HepG2 (cell line): Measurements from ENCODE around the gene MEI1. TPM values are rescaled to one million over a fixed set of nuclear protein-coding genes. Genes with fewer than 3 reads are reported as not detected.

Experiments
- ATAC-seq: fragments of 200-7000 bp; cut with Tn5 transposase; 3 replicates; pipeline ENCODE4 v1.9.1; 2020; ENCODE audit warnings: mild to moderate bottlenecking, moderate library complexity
- BruUV-seq: library from RNA; stranded (reverse); fragments of 400-500 nt; replicated peaks from 2 replicates; lab custom pipeline; 2021; lab: Mats Ljungman, UMichigan
- CTCF ChIA-PET: fragments of 300-600 bp; formaldehyde crosslinking; extraction: SDS; loops from one replicate; lab custom pipeline; 2021; ENCODE audit warnings: low total read pairs, inconsistent platforms, low intra/inter-chr PET ratio; lab: Yijun Ruan, JAX
- POLR2A ChIA-PET: fragments of 350-600 bp; sonication (Branson Sonifier 250); formaldehyde crosslinking; loops from one replicate; lab custom pipeline; 2020; ENCODE audit warnings: antibody characterized with exemption, inconsistent platforms; lab: Yijun Ruan, JAX
- DNase-seq: peaks from one replicate; pipeline ENCODE4 v3.0.0-alpha.2; 2015; ENCODE audit warnings: low spot score
- FAIRE-seq: peaks from 3 replicates; lab custom pipeline; 2011; peaks lifted over from hg19 to GRCh38; lab: Jason Lieb, UNC
- H2AFZ ChIP-seq: one replicate; pipeline ENCODE4 v1.6.1; 2011; ENCODE audit warnings: low read length, inconsistent platforms
- H3K27ac ChIP-seq: fragments of 300-600 bp; 3 replicates; pipeline ENCODE4 v1.8.0; 2011; ENCODE audit warnings: mixed run types, mild to moderate bottlenecking, mixed read lengths, low read length, inconsistent platforms; ENCODE audit not compliant: insufficient read depth; ENCODE audit errors: extremely low read length
- H3K27me3 ChIP-seq, 2 experiments: fragments of 200-600 bp in 1 of 2; 2 replicates in 1 of 2; 3 replicates in 1 of 2; pipeline versions ENCODE4 v1.6.0 to v1.8.0; 2011; ENCODE audit warnings: low read length in 2 of 2, mild to moderate bottlenecking in 2 of 2, moderate library complexity in 2 of 2, inconsistent platforms in 1 of 2; ENCODE audit not compliant: insufficient read depth in 2 of 2, control insufficient read depth in 1 of 2
- H3K36me3 ChIP-seq, 2 experiments: fragments of 200-600 bp in 1 of 2; replicated peaks in 1 of 2; 2 replicates in 1 of 2; 3 replicates in 1 of 2; pipeline versions ENCODE4 v1.5.1 to v1.8.0; 2011; ENCODE audit warnings: low read length in 2 of 2, inconsistent platforms in 1 of 2; ENCODE audit not compliant: insufficient read depth in 2 of 2, control insufficient read depth in 1 of 2
- H3K4me1 ChIP-seq: 2 replicates; pipeline ENCODE4 v1.5.1; 2012; ENCODE audit warnings: low read length, inconsistent platforms; ENCODE audit not compliant: insufficient read depth
- H3K4me2 ChIP-seq: 2 replicates; pipeline ENCODE4 v1.6.0; 2011; ENCODE audit warnings: low read depth, low read length, inconsistent platforms
- H3K4me3 ChIP-seq, 3 experiments: fragments of 200-600 bp in 1 of 3; sonication (generic), shearing (Covaris generic) in 1 of 3; replicated peaks in 1 of 3; 2 replicates each; pipeline ENCODE4 v1.5.1; 2011 to 2016; ENCODE audit warnings: low read length in 3 of 3, inconsistent platforms in 2 of 3, low read depth in 2 of 3, mild to moderate bottlenecking in 2 of 3, control low read depth in 1 of 3, mixed read lengths in 1 of 3; ENCODE audit not compliant: insufficient read depth in 1 of 3
- H3K79me2 ChIP-seq: one replicate; pipeline ENCODE4 v1.6.1; 2011; ENCODE audit warnings: low read length, inconsistent platforms; ENCODE audit not compliant: insufficient read depth
- H3K9ac ChIP-seq: 2 replicates; pipeline ENCODE4 v1.6.0; 2011; ENCODE audit warnings: mild to moderate bottlenecking, low read depth, low read length, inconsistent platforms; ENCODE audit not compliant: insufficient read depth
- H3K9me3 ChIP-seq: 2 replicates; pipeline ENCODE4 v1.5.1; 2012; ENCODE audit warnings: mild to moderate bottlenecking, low read length
- H4K20me1 ChIP-seq: 2 replicates; pipeline ENCODE4 v1.6.0; 2011; ENCODE audit warnings: inconsistent platforms, mild to moderate bottlenecking, low read length, moderate library complexity; ENCODE audit not compliant: insufficient read depth
- FUBP1 ChIP-seq: sonication (generic); formaldehyde crosslinking; IDR thresholded peaks from 2 replicates; pipeline ENCODE4 v1.5.1; 2020; ENCODE audit warnings: missing genetic modification reagents, mild to moderate bottlenecking, borderline replicate concordance
- MED13 ChIP-seq: sonication (generic); formaldehyde crosslinking; IDR thresholded peaks from 2 replicates; pipeline ENCODE4 v1.5.0; 2020; ENCODE audit warnings: missing genetic modification reagents
- NFYB ChIP-seq: sonication (generic); formaldehyde crosslinking; IDR thresholded peaks from 2 replicates; pipeline ENCODE4 v1.4.0; 2020; ENCODE audit warnings: missing genetic modification reagents
- SAP130 ChIP-seq: IDR thresholded peaks from 2 replicates; pipeline ENCODE4 v1.6.1; 2016; ENCODE audit warnings: low read depth
- TMF1 ChIP-seq: sonication (generic); formaldehyde crosslinking; IDR thresholded peaks from 2 replicates; pipeline ENCODE4 v1.8.1; 2022; ENCODE audit warnings: low read depth, missing genetic modification reagents
- ZNF670 ChIP-seq: sonication (generic); formaldehyde crosslinking; IDR thresholded peaks from 2 replicates; pipeline ENCODE4 v1.8.0; 2022; ENCODE audit warnings: mild to moderate bottlenecking, missing genetic modification reagents, borderline replicate concordance
- whole genome bisulfite sequencing: methylation state at CpG from one replicate; pipeline ENCODE4 v1.1.6; 2017; ENCODE audit warnings: low lambda C conversion rate; 5-methylcytosine and 5-hydroxymethylcytosine counted together
- in situ Hi-C: cut with HindIII; loops from 2 replicates; pipeline ENCODE4 v1.10.0; 2017; ENCODE audit warnings: low pct_unique_long_range_greater_than_20kb; ENCODE audit not compliant: extremely low pct_ligation_motif_present
- intact Hi-C: fragments of 100-400 bp; cut with micrococcal nuclease; formaldehyde crosslinking; loops from one replicate; pipeline ENCODE4 v1.10.0; 2022; ENCODE audit not compliant: unreplicated experiment
- polyA plus RNA-seq, 8 experiments: library from polyadenylated mRNA; depleted of rRNA in 3 of 8; stranded (reverse) in 7 of 8; unstranded in 1 of 8; fragments of >200 nt; fragmentation: Illumina TruSeq in 4 of 8; extraction: Trizol in 4 of 8; gene quantifications; 2 replicates each; pipeline versions ENCODE4 v1.2.1 to v1.2.3, GENCODE V29; 2011 to 2016; ENCODE audit warnings: low read depth in 4 of 8, missing spikeins in 1 of 8, mixed read lengths in 1 of 8; ENCODE audit not compliant: insufficient read depth in 1 of 8
- total RNA-seq, 5 experiments: library from RNA; depleted of rRNA; stranded (reverse); fragments of >200 nt; fragmentation: Illumina TruSeq; extraction: Trizol; gene quantifications; 2 replicates each; pipeline ENCODE4 v1.2.3, GENCODE V29; 2016; ENCODE audit warnings: low read depth in 1 of 5
- TF ChIP-seq, protein P1 (sequence below): sonication (generic); formaldehyde crosslinking; IDR thresholded peaks from 2 replicates; pipeline ENCODE4 v1.5.1; 2020; ENCODE audit warnings: missing genetic modification reagents, mild to moderate bottlenecking, borderline replicate concordance
- TF ChIP-seq, protein P2 (sequence below): sonication (generic); formaldehyde crosslinking; IDR thresholded peaks from 2 replicates; pipeline ENCODE4 v1.4.0; 2020; ENCODE audit warnings: mild to moderate bottlenecking, low read depth, missing genetic modification reagents

MEI1 gene
- total and polyA plus RNA-seq, 2 of the 13 experiments (the other 11 are each of a cell fraction or from before 2014, with no cell fraction given) = 0.75 to 1.9 TPM

- H4K20me1 ChIP-seq = no peaks in the 10 kb centered on the region
- intact Hi-C loops = no loop called here
- no peaks in the 10 kb centered on the region; a peak in 1 of 5 replicates for H3K27me3 ChIP-seq
- H3K27ac ChIP-seq = no peak overlapping the region
- no peak overlapping the region for H3K4me3 ChIP-seq
- BruUV-seq = no TSS peak
- POLR2A ChIA-PET = interaction anchor here (3.0 kb wide), 1 partner anchor 34 kb away, joined by 45 read pairs; the partner anchor contains the start of gene SREBF2
- no peak overlapping the region for H2AFZ ChIP-seq
- peaks cover 21% of the 10 kb centered on the region for H3K79me2 ChIP-seq
- in situ Hi-C loops = no loop called here
- TF ChIP-seq NFYB (no peak), ZNF670 (no peak), TMF1 (CRISPR knock-in tag) (no peak), MED13 (no peak), FUBP1 (CRISPR knock-in tag) (no peak), SAP130 (CRISPR knock-in tag) (no peak)
- TF ChIP-seq, protein P1, sequence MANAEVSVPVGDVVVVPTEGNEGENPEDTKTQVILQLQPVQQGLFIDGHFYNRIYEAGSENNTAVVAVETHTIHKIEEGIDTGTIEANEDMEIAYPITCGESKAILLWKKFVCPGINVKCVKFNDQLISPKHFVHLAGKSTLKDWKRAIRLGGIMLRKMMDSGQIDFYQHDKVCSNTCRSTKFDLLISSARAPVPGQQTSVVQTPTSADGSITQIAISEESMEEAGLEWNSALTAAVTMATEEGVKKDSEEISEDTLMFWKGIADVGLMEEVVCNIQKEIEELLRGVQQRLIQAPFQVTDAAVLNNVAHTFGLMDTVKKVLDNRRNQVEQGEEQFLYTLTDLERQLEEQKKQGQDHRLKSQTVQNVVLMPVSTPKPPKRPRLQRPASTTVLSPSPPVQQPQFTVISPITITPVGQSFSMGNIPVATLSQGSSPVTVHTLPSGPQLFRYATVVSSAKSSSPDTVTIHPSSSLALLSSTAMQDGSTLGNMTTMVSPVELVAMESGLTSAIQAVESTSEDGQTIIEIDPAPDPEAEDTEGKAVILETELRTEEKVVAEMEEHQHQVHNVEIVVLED (CRISPR knock-in tag) = no peak
- TF ChIP-seq, protein P2, sequence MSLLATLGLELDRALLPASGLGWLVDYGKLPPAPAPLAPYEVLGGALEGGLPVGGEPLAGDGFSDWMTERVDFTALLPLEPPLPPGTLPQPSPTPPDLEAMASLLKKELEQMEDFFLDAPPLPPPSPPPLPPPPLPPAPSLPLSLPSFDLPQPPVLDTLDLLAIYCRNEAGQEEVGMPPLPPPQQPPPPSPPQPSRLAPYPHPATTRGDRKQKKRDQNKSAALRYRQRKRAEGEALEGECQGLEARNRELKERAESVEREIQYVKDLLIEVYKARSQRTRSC (CRISPR knock-in tag) = no peak
- TF ChIP-seq, all 625 proteins: peak for 0
- H3K4me2 ChIP-seq = no peak overlapping the region
- H3K9ac ChIP-seq = no peak overlapping the region
- CTCF ChIA-PET = no interaction called here
- FAIRE-seq (no peak), DNase-seq (no peak), ATAC-seq (no peak)
- H3K36me3 ChIP-seq = no peaks in the 10 kb centered on the region; a peak in 1 of 5 replicates
- 82% methylated on average over 2 of the region's 2 CpGs for WGBS
- H3K9me3 ChIP-seq = no peaks in the 10 kb centered on the region
- peaks cover 25% of the 10 kb centered on the region for H3K4me1 ChIP-seq
Observed at GRCh38 chr22:41798736-41799135, 99.4 kb downstream of the MEI1 start.
